Neural crest cell (in vitro differentiated cells): Measurements from ENCODE around the gene GNA12. TPM values are rescaled to one million over a fixed set of nuclear protein-coding genes. Genes with fewer than 3 reads are reported as not detected.
A peak's percentile ranks its signal among the peaks of the same experiment; 100 is the strongest.

Experiments
- DNase-seq: peaks from one replicate; pipeline ENCODE4 v3.0.0; 2021; ENCODE audit warnings: low read depth, mixed read lengths, low spot score
- H3K27ac Mint-ChIP-seq: one replicate; pipeline ENCODE4 v1.8.0; 2021; ENCODE audit warnings: mild to moderate bottlenecking, mixed read lengths; ENCODE audit not compliant: unreplicated experiment
- H3K27me3 Mint-ChIP-seq: 2 replicates; pipeline ENCODE4 v1.8.0; 2021; ENCODE audit warnings: low read depth, mild to moderate bottlenecking, mixed read lengths
- H3K36me3 Mint-ChIP-seq: 2 replicates; pipeline ENCODE4 v1.8.0; 2021; ENCODE audit warnings: low read depth, mild to moderate bottlenecking, mixed read lengths
- H3K4me1 Mint-ChIP-seq: 2 replicates; pipeline ENCODE4 v1.8.0; 2021; ENCODE audit warnings: mixed read lengths
- H3K4me3 Mint-ChIP-seq: one replicate; pipeline ENCODE4 v1.8.0; 2021; ENCODE audit warnings: mild to moderate bottlenecking, mixed read lengths
- H3K9me3 Mint-ChIP-seq: 2 replicates; pipeline ENCODE4 v1.8.0; 2021; ENCODE audit warnings: mixed read lengths
- CTCF ChIP-seq: fragments of 200-600 bp; sonication (generic); conservative IDR thresholded peaks from 2 replicates; pipeline ENCODE4 v1.5.0; 2021; ENCODE audit warnings: antibody characterized with exemption, mild to moderate bottlenecking
- total RNA-seq: library from RNA; stranded (reverse); gene quantifications from 2 replicates; pipeline ENCODE4 v1.2.1, GENCODE V29; 2021

The GNA12 gene
- total RNA-seq, 1 donor from 2014 or later: 63.5 TPM

- H3K4me3 Mint-ChIP-seq: no peak overlapping the region
- peaks cover 16% of the 10 kb centered on the region for H3K36me3 Mint-ChIP-seq
- H3K9me3 Mint-ChIP-seq: no peaks in the 10 kb centered on the region
- DNase-seq: no peak
- peaks cover 11% of the 10 kb centered on the region for H3K4me1 Mint-ChIP-seq
- H3K27me3 Mint-ChIP-seq: no peaks in the 10 kb centered on the region
- H3K27ac Mint-ChIP-seq: no peak overlapping the region
- TF ChIP-seq CTCF: no peak
Observed at GRCh38 chr7:2779051-2779450, 65.1 kb downstream of the GNA12 start.

GRCh38 chr7:2777898-2778535, 66.1 kb downstream of the GNA12 start:
- H3K36me3 Mint-ChIP-seq: peaks cover 13% of the 10 kb centered on the region
- H3K27ac Mint-ChIP-seq: no peak overlapping the region
- no peaks in the 10 kb centered on the region for H3K9me3 Mint-ChIP-seq
- H3K27me3 Mint-ChIP-seq: no peaks in the 10 kb centered on the region
- DNase-seq: no peak
- no peak for TF ChIP-seq CTCF
- H3K4me1 Mint-ChIP-seq: peaks cover 11% of the 10 kb centered on the region
- no peak overlapping the region for H3K4me3 Mint-ChIP-seq

GRCh38 chr7:2776401-2776800, 67.7 kb downstream of the GNA12 start:
- no peak for DNase-seq
- H3K27me3 Mint-ChIP-seq: no peaks in the 10 kb centered on the region
- peaks cover 15% of the 10 kb centered on the region for H3K36me3 Mint-ChIP-seq
- peaks cover 11% of the 10 kb centered on the region for H3K4me1 Mint-ChIP-seq
- TF ChIP-seq CTCF: no peak
- no peak overlapping the region for H3K27ac Mint-ChIP-seq
- no peaks in the 10 kb centered on the region for H3K9me3 Mint-ChIP-seq
- H3K4me3 Mint-ChIP-seq: no peak overlapping the region

GRCh38 chr7:2775785-2776184, 68.3 kb downstream of the GNA12 start:
- no peaks in the 10 kb centered on the region for H3K9me3 Mint-ChIP-seq
- no peak overlapping the region for H3K4me3 Mint-ChIP-seq
- H3K27ac Mint-ChIP-seq: no peak overlapping the region
- peaks cover 11% of the 10 kb centered on the region for H3K4me1 Mint-ChIP-seq
- H3K36me3 Mint-ChIP-seq: peaks cover 15% of the 10 kb centered on the region
- DNase-seq: no peak
- no peak for TF ChIP-seq CTCF
- no peaks in the 10 kb centered on the region for H3K27me3 Mint-ChIP-seq

GRCh38 chr7:2775376-2775775, 68.7 kb downstream of the GNA12 start:
- Mint-ChIP-seq H3K27me3 (no peaks in the 10 kb centered on the region), H3K36me3 (peaks cover 18% of the 10 kb centered on the region), H3K4me1 (peaks cover 11% of the 10 kb centered on the region), H3K4me3 (no peak overlapping the region), H3K27ac (peak overlapping the region; percentile 47), H3K9me3 (no peaks in the 10 kb centered on the region)
- no peak for DNase-seq
- TF ChIP-seq CTCF: no peak
